Neural crest cell (in vitro differentiated cells): Measurements from ENCODE around the gene GALT. TPM values are rescaled to one million over a fixed set of nuclear protein-coding genes. Genes with fewer than 3 reads are reported as not detected.
A peak's percentile ranks its signal among the peaks of the same experiment; 100 is the strongest.

Experiments
- DNase-seq: peaks from one replicate; pipeline ENCODE4 v3.0.0; 2021; ENCODE audit warnings: low read depth, mixed read lengths, low spot score
- H3K27ac Mint-ChIP-seq: one replicate; pipeline ENCODE4 v1.8.0; 2021; ENCODE audit warnings: mild to moderate bottlenecking, mixed read lengths; ENCODE audit not compliant: unreplicated experiment
- H3K27me3 Mint-ChIP-seq: 2 replicates; pipeline ENCODE4 v1.8.0; 2021; ENCODE audit warnings: low read depth, mild to moderate bottlenecking, mixed read lengths
- H3K36me3 Mint-ChIP-seq: 2 replicates; pipeline ENCODE4 v1.8.0; 2021; ENCODE audit warnings: low read depth, mild to moderate bottlenecking, mixed read lengths
- H3K4me1 Mint-ChIP-seq: 2 replicates; pipeline ENCODE4 v1.8.0; 2021; ENCODE audit warnings: mixed read lengths
- H3K4me3 Mint-ChIP-seq: one replicate; pipeline ENCODE4 v1.8.0; 2021; ENCODE audit warnings: mild to moderate bottlenecking, mixed read lengths
- H3K9me3 Mint-ChIP-seq: 2 replicates; pipeline ENCODE4 v1.8.0; 2021; ENCODE audit warnings: mixed read lengths
- total RNA-seq: library from RNA; stranded (reverse); gene quantifications from 2 replicates; pipeline ENCODE4 v1.2.1, GENCODE V29; 2021
- TF ChIP-seq, protein P1 (sequence below): fragments of 200-600 bp; sonication (generic); conservative IDR thresholded peaks from 2 replicates; pipeline ENCODE4 v1.5.0; 2021; ENCODE audit warnings: antibody characterized with exemption, mild to moderate bottlenecking

The GALT gene
- total RNA-seq, 1 donor from 2014 or later, result 51.8 TPM

DNA sequence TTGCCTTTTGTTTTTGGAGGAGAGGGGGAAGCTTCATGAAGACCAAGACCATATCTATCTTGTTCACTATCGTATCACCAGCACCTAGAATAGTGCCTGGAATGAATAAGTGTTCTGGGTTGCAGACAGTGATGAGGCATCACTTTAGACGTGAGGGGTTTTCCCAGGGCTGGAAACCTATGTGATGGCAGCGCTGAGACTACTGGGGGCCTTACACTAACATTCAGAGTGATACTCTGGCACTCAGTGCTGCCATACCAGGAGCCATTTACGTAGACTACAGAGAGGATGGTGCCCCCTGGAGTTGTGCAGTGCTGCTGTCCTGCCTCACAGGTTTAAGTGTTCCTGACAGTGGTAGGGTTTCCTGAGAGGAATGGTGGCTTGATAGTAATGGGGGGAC lies 37.7 kb downstream of the GALT start:
- Mint-ChIP-seq H3K36me3 (peaks cover 8% of the 10 kb centered on the region), H3K4me1 (peaks cover 4% of the 10 kb centered on the region), H3K4me3 (no peak overlapping the region), H3K27me3 (no peaks in the 10 kb centered on the region), H3K27ac (no peak overlapping the region), H3K9me3 (no peaks in the 10 kb centered on the region)
- TF ChIP-seq, protein P1, sequence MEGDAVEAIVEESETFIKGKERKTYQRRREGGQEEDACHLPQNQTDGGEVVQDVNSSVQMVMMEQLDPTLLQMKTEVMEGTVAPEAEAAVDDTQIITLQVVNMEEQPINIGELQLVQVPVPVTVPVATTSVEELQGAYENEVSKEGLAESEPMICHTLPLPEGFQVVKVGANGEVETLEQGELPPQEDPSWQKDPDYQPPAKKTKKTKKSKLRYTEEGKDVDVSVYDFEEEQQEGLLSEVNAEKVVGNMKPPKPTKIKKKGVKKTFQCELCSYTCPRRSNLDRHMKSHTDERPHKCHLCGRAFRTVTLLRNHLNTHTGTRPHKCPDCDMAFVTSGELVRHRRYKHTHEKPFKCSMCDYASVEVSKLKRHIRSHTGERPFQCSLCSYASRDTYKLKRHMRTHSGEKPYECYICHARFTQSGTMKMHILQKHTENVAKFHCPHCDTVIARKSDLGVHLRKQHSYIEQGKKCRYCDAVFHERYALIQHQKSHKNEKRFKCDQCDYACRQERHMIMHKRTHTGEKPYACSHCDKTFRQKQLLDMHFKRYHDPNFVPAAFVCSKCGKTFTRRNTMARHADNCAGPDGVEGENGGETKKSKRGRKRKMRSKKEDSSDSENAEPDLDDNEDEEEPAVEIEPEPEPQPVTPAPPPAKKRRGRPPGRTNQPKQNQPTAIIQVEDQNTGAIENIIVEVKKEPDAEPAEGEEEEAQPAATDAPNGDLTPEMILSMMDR, result no peak
- DNase-seq, result no peak

DNA sequence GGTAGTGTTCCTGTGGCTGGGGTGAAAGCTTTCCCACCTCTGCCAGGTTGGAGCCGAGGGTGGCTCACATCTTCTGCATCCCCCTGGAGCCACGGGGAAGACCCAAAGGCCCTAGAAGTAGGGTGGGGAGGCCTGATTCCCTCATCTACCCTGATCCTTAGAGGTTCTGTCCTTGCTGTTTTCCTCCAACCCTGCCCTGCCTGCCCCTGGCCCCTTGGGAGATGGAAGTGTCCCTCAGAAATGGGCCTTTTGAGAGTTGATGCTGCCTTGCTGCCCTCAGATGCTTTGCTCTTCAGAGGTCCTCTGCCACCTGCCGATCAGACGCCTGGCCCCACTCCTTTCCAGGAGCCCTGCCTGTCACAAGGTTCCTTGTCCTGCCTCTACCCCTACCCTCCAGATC lies 38.3 kb downstream of the GALT start:
- Mint-ChIP-seq H3K4me3 (no peak overlapping the region), H3K36me3 (peaks cover 8% of the 10 kb centered on the region), H3K27ac (no peak overlapping the region), H3K9me3 (no peaks in the 10 kb centered on the region), H3K4me1 (peaks cover 4% of the 10 kb centered on the region), H3K27me3 (no peaks in the 10 kb centered on the region)
- DNase-seq, result no peak
- TF ChIP-seq, protein P1, result no peak

DNA sequence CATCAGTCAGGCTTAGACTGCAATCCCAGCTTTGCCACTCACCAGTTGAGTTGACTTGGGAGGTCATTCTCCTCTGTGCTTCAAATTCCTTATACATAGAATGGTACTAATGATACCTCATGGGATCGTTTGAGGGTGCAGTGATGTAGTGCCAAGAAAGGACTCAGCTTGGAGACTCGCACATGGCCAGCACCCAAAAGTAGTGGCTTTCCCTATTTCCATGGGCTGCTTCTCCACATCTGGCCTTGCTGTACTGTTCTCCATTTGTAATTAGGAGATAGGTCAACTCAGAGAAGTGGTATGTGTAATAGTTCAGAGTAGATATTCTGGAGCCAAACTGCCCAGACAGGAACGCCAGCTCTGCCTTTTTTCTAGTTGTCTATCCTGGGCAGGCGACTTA lies 39.1 kb downstream of the GALT start:
- DNase-seq, result no peak
- H3K4me1 Mint-ChIP-seq, result peaks cover 4% of the 10 kb centered on the region

DNA sequence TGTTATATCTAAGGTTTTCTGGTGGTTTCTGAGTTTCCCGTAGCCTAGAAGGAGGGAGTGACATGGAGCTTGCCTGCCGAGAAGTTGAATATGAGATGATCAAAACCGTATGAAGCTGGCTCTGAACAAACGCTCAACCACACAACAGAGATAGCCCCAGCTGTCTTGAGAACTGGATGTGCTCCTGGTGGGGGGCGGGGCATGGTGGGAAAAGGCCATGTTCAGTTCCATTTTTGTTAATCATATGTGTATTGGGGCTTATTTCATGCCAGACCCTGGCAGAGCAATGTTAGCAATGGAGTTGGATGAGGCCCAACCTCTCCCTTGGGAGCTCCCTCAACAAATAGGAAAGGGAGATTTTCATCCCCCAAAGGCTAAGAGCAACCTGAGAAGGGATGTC lies 39.8 kb downstream of the GALT start:
- DNase-seq, result no peak
- H3K27me3 Mint-ChIP-seq, result no peaks in the 10 kb centered on the region

More for the DNA sequence above, 39.1 kb downstream of the GALT start:
- H3K36me3 Mint-ChIP-seq, result peaks cover 8% of the 10 kb centered on the region
- TF ChIP-seq, protein P1, result no peak
- no peaks in the 10 kb centered on the region for H3K9me3 Mint-ChIP-seq
- no peaks in the 10 kb centered on the region for H3K27me3 Mint-ChIP-seq
- no peak overlapping the region for H3K27ac Mint-ChIP-seq
- H3K4me3 Mint-ChIP-seq, result no peak overlapping the region

DNA sequence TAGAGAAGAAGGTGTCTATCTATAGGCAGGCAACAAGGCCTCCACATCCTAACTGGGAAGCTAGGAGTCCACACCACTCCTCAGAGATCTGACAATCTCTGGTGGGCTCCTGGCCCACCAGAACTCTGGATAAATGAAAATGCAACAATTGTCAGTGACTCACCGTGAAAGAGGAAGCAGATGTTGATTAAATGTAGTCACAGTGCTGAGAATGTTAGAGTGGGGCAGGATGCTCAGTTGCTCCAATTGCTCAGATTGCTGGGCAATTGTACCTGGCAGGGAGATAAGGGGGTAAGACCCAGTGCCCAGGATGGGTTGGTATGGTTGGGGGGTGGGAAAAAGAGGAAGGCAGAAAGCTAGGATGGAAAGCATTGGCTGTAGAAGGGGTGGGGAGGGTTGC lies 40.3 kb downstream of the GALT start:
- Mint-ChIP-seq H3K9me3 (no peaks in the 10 kb centered on the region), H3K27ac (no peak overlapping the region), H3K36me3 (peaks cover 3% of the 10 kb centered on the region), H3K27me3 (no peaks in the 10 kb centered on the region), H3K4me3 (no peak overlapping the region), H3K4me1 (peaks cover 4% of the 10 kb centered on the region)
- TF ChIP-seq, protein P1, result no peak
- no peak for DNase-seq

More for the DNA sequence above, 39.8 kb downstream of the GALT start:
- H3K4me1 Mint-ChIP-seq, result peaks cover 4% of the 10 kb centered on the region
- no peak overlapping the region for H3K4me3 Mint-ChIP-seq
- peak overlapping the region; percentile 47 for H3K27ac Mint-ChIP-seq
- H3K36me3 Mint-ChIP-seq, result peaks cover 3% of the 10 kb centered on the region
- no peaks in the 10 kb centered on the region for H3K9me3 Mint-ChIP-seq
- TF ChIP-seq, protein P1, result no peak
